Keratinocyte (primary cell): ENCODE results near the gene SYMPK. TPM values are rescaled to one million over a fixed set of nuclear protein-coding genes. Genes with fewer than 3 reads are reported as not detected.

Experiments used
- DNase-seq: peaks from one replicate; pipeline ENCODE4 v3.0.0-alpha.2; 2011; ENCODE audit warnings: low read depth, missing footprints, low spot score
- FAIRE-seq: peaks from 2 replicates; lab custom pipeline; 2011; peaks lifted over from hg19 to GRCh38; lab: Jason Lieb, UNC
- H2AFZ ChIP-seq: 2 replicates; pipeline ENCODE4 v1.6.0; 2012; ENCODE audit warnings: low read length, control low read depth, inconsistent platforms; ENCODE audit not compliant: control insufficient read depth
- H3K27ac ChIP-seq: 2 replicates; pipeline ENCODE4 v1.5.1; 2011; ENCODE audit warnings: low read length; ENCODE audit not compliant: control insufficient read depth, insufficient read depth
- H3K27me3 ChIP-seq: 3 replicates; pipeline ENCODE4 v1.6.0; 2011; ENCODE audit warnings: low read length; ENCODE audit not compliant: control insufficient read depth, insufficient read depth; ENCODE audit errors: extremely low read depth
- H3K36me3 ChIP-seq, 2 experiments: 2 replicates in 1 of 2; 3 replicates in 1 of 2; pipeline ENCODE4 v1.5.1; 2011; ENCODE audit warnings: low read length in 2 of 2, mild to moderate bottlenecking in 1 of 2; ENCODE audit not compliant: control insufficient read depth in 2 of 2, insufficient read depth in 2 of 2; ENCODE audit errors: extremely low read depth in 1 of 2
- H3K4me1 ChIP-seq: 3 replicates; pipeline ENCODE4 v1.5.1; 2011; ENCODE audit warnings: low read length; ENCODE audit not compliant: control insufficient read depth, insufficient read depth; ENCODE audit errors: extremely low read depth
- H3K4me2 ChIP-seq: 3 replicates; pipeline ENCODE4 v1.6.0; 2011; ENCODE audit warnings: low read depth, low read length; ENCODE audit not compliant: control insufficient read depth, insufficient read depth; ENCODE audit errors: extremely low read depth
- H3K4me3 ChIP-seq, 3 experiments: fragments of 200-600 bp in 1 of 3; sonication (generic) in 1 of 3; 2 replicates in 2 of 3; 3 replicates in 1 of 3; pipeline ENCODE4 v1.5.1; 2011 to 2016; ENCODE audit warnings: low read length in 3 of 3, mild to moderate bottlenecking in 3 of 3, control low read depth in 2 of 3, inconsistent platforms in 1 of 3, low read depth in 1 of 3, mixed read lengths in 1 of 3, mixed run types in 1 of 3, moderate library complexity in 1 of 3; ENCODE audit not compliant: control insufficient read depth in 2 of 3, insufficient read depth in 2 of 3; ENCODE audit errors: extremely low read depth in 1 of 3
- H3K79me2 ChIP-seq: 2 replicates; pipeline ENCODE4 v1.6.0; 2012; ENCODE audit warnings: low read length; ENCODE audit not compliant: control insufficient read depth, insufficient read depth
- H3K9ac ChIP-seq: 3 replicates; pipeline ENCODE4 v1.6.0; 2011; ENCODE audit warnings: low read length; ENCODE audit not compliant: control insufficient read depth, insufficient read depth; ENCODE audit errors: extremely low read depth
- H3K9me1 ChIP-seq: 3 replicates; pipeline ENCODE4 v1.6.0; 2011; ENCODE audit warnings: low read length; ENCODE audit not compliant: control insufficient read depth, insufficient read depth; ENCODE audit errors: extremely low read depth
- H3K9me3 ChIP-seq: 2 replicates; pipeline ENCODE4 v1.5.1; 2012; ENCODE audit warnings: low read depth, low read length; ENCODE audit not compliant: control insufficient read depth
- H4K20me1 ChIP-seq: 3 replicates; pipeline ENCODE4 v1.6.0; 2011; ENCODE audit warnings: low read length; ENCODE audit not compliant: control insufficient read depth, insufficient read depth; ENCODE audit errors: extremely low read depth
- EZH2 ChIP-seq: IDR thresholded peaks from one replicate; pipeline ENCODE4 v1.6.1; 2012; ENCODE audit warnings: inconsistent platforms, mild to moderate bottlenecking, low read length, moderate library complexity
- dilution Hi-C: fragments of 300-500 bp; cut with MboI; formaldehyde crosslinking; loops from one replicate; pipeline ENCODE4 v1.7.0; 2020; ENCODE audit warnings: low sequenced_read_pairs; ENCODE audit not compliant: extremely low pct_ligation_motif_present
- polyA plus RNA-seq, 5 experiments: library from polyadenylated mRNA; depleted of rRNA in 3 of 5; stranded (reverse) in 3 of 5; stranded (forward) in 1 of 5; unstranded in 1 of 5; fragments of >200 nt; gene quantifications; 1 replicate in 1 of 5; 2 replicates in 3 of 5; 3 replicates in 1 of 5; pipeline versions ENCODE4 v1.2.1 to v1.2.3, GENCODE V29; 2011 to 2012; ENCODE audit warnings: missing spikeins in 2 of 5, low read depth in 1 of 5, low replicate concordance in 1 of 5
- TF ChIP-seq, protein P1 (sequence below), 3 experiments: IDR thresholded peaks in 1 of 3; conservative IDR thresholded peaks in 1 of 3; optimal IDR thresholded peaks in 1 of 3; 2 replicates in 2 of 3; 3 replicates in 1 of 3; pipeline versions ENCODE3 to v1.5.1; 2011; ENCODE audit warnings: low read length in 3 of 3, mild to moderate bottlenecking in 3 of 3, moderate library complexity in 2 of 3, control low read depth in 1 of 3, inconsistent platforms in 1 of 3; ENCODE audit not compliant: insufficient read depth in 2 of 3; ENCODE audit errors: extremely low read depth in 1 of 3

SYMPK gene
- polyA plus RNA-seq, 1 donor (not counting 4 experiments of a cell fraction or from before 2014, with no cell fraction given): 56.0 TPM

DNA sequence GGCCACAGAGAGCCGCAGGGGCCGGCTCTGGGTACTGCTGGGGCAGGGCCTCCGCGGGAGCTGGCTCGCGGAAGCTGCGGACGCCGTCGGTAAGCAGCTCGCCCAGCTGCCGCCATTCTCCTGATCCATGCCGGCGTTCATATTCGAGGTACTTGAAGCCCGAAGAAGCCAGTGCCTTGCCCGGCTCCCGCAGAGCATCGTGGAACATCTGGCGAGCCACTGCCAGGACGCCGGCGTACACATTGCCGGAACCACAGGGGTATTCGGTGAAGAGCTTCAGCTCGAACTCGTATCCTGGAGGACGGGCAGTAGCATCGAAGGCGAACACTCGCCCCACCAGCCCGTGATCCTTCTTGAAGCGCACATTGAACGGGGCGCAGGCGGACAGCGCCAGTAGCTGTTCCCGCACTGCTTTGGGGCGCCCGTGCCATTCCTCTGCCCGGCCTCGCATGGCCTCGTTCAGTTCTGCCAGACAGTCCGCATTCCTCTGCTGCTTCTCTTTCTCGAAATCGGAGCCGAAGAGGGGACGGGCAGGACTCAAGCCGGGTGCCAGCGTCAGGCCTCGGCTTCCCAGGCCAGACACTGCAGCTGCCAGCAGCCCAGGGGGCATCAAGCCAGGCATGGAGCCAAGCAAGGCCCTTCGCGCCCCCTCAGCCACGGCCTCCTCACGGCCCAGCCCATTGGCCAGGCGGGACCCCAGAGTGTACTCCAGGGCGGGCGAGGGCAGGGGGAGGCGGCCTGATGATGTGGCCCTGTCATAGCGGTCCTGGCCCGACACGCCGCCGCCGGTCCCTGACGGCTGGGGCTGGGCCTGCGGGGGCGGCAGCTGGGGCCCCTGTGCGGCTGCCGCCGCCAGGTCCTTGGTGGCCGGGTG lies 22.0 kb upstream of the SYMPK start:
- Histone ChIP-seq H3K9ac (peak overlapping the region; percentile 94), H4K20me1 (no peaks in the 10 kb centered on the region), H2AFZ (no peak overlapping the region), H3K27ac (peak overlapping the region; percentile 94), H3K4me1 (peaks cover 14% of the 10 kb centered on the region), H3K9me3 (no peaks in the 10 kb centered on the region), H3K9me1 (no peaks in the 10 kb centered on the region), H3K79me2 (peaks cover 8% of the 10 kb centered on the region), H3K4me3 (peak overlapping the region; percentile 65 to 89 (median 82)), H3K36me3 (no peaks in the 10 kb centered on the region), H3K27me3 (peaks cover 7% of the 10 kb centered on the region), H3K4me2 (peak overlapping the region; percentile 96)
- no peak for FAIRE-seq
- dilution Hi-C loops: no loop called here
- TF ChIP-seq, protein P1, sequence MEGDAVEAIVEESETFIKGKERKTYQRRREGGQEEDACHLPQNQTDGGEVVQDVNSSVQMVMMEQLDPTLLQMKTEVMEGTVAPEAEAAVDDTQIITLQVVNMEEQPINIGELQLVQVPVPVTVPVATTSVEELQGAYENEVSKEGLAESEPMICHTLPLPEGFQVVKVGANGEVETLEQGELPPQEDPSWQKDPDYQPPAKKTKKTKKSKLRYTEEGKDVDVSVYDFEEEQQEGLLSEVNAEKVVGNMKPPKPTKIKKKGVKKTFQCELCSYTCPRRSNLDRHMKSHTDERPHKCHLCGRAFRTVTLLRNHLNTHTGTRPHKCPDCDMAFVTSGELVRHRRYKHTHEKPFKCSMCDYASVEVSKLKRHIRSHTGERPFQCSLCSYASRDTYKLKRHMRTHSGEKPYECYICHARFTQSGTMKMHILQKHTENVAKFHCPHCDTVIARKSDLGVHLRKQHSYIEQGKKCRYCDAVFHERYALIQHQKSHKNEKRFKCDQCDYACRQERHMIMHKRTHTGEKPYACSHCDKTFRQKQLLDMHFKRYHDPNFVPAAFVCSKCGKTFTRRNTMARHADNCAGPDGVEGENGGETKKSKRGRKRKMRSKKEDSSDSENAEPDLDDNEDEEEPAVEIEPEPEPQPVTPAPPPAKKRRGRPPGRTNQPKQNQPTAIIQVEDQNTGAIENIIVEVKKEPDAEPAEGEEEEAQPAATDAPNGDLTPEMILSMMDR (optimal IDR thresholded peaks at IDR 0.05 in 1 of 3, IDR thresholded peaks at IDR 0.05 in 1 of 3, conservative IDR thresholded peaks at IDR 0.05 in 1 of 3; ENCODE audit: extremely low read depth in 1 of 3, insufficient read depth in 2 of 3, low read length in 3 of 3): no peak
- TF ChIP-seq EZH2: no peak
- no peak for DNase-seq

DNA sequence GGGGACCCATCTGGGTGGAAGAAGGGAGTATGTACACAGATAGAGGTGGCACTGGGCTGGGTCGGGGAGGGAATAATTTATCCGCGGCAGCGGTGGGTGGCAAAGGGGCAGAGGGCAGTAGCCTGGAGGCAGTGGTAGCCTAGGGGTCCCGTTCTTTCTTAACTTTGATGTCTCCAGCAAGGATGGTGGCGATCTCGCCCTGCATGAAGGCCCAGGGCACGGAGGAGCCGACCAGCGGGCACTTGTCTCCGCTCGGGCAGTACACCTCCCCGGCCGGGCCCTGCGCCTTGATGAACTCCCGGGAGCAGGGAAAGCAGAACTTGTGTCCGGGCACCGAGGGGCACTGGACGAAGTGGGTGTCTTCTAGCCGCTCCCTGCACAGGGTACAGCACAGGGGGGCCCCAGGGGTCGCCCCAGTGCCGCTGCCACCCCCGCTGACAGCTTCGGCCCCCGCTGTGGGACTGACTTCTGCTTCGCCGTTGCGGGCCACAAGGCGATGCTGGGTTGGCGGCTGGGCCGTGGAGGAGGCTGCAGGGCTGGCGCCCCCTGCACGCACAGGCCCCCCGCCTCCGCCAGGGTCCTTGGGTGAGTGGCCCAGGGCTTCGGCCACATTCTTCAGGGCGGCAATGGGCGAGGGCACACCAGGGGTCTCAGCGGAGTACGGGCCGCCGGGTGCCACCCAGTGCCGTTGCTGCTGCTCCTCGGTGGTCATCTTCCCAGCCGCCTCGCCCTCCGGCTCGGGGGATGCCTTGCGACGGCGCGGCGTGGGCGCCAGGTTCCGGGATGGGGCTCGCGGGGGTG lies 21.1 kb upstream of the SYMPK start:
- no peak for TF ChIP-seq EZH2
- TF ChIP-seq, protein P1 (optimal IDR thresholded peaks at IDR 0.05 in 1 of 3, IDR thresholded peaks at IDR 0.05 in 1 of 3, conservative IDR thresholded peaks at IDR 0.05 in 1 of 3; ENCODE audit: extremely low read depth in 1 of 3, insufficient read depth in 2 of 3, low read length in 3 of 3): no peak
- FAIRE-seq (no peak), DNase-seq (no peak)
- no peaks in the 10 kb centered on the region for H3K9me3 ChIP-seq
- H3K4me3 ChIP-seq: no peak overlapping the region
- H3K36me3 ChIP-seq: no peaks in the 10 kb centered on the region
- peaks cover 14% of the 10 kb centered on the region for H3K4me1 ChIP-seq
- dilution Hi-C loops: no loop called here
- H4K20me1 ChIP-seq: no peaks in the 10 kb centered on the region
- no peak overlapping the region for H3K9ac ChIP-seq
- H3K79me2 ChIP-seq: peaks cover 8% of the 10 kb centered on the region
- H3K27me3 ChIP-seq: peaks cover 7% of the 10 kb centered on the region
- H2AFZ ChIP-seq: no peak overlapping the region
- no peak overlapping the region for H3K27ac ChIP-seq
- H3K4me2 ChIP-seq: no peak overlapping the region
- H3K9me1 ChIP-seq: no peaks in the 10 kb centered on the region
